Muscle of back (tissue), 11 donors: Measurements from ENCODE around the gene TNFRSF13B. TPM values are rescaled to one million over a fixed set of nuclear protein-coding genes. Genes with fewer than 3 reads are reported as not detected.
"Not testable (repeated sequence)": the region's sequence is repeated elsewhere in the genome, so short reads cannot be mapped to it uniquely, and the experiment has no call there.

Experiments
- DNase-seq, 3 donors: peaks; one replicate each; pipeline versions ENCODE4 v3.0.0 to v3.0.0-alpha.2; 2013
- polyA plus RNA-seq, 10 donors: library from polyadenylated mRNA; unstranded; fragments of 120-200 nt; gene quantifications; one replicate each; pipeline ENCODE4 v1.2.1, GENCODE V29; 2013; ENCODE audit not compliant: insufficient read length in 10 of 10

The TNFRSF13B gene
- polyA plus RNA-seq, 10 donors, result 0.09 to 2.2 (median 0.24) TPM; not detected in 2

- peak in 2 of 3 donors; percentile 30 to 34 for DNase-seq
These were observed 45.1 kb downstream of the TNFRSF13B start for GRCh38 chr17:16926571-16927451.

GRCh38 chr17:16926061-16926511 lies 45.8 kb downstream of the TNFRSF13B start:
- no peak for DNase-seq

- no peak for DNase-seq
These were observed 46.4 kb downstream of the TNFRSF13B start for GRCh38 chr17:16925461-16926060.

GRCh38 chr17:16924696-16925440 lies 47.0 kb downstream of the TNFRSF13B start:
- DNase-seq, result no peak

- no peak for DNase-seq
These were observed 47.8 kb downstream of the TNFRSF13B start for GRCh38 chr17:16923904-16924695.

- no peak for DNase-seq
These were observed 48.6 kb downstream of the TNFRSF13B start for GRCh38 chr17:16923097-16923903.

- DNase-seq, result no peak
These were observed 49.4 kb downstream of the TNFRSF13B start for GRCh38 chr17:16922386-16923096.

- not testable (repeated sequence) for DNase-seq
These were observed 50.5 kb downstream of the TNFRSF13B start for GRCh38 chr17:16921451-16921850.

- DNase-seq, result no peak
These were observed 51.3 kb downstream of the TNFRSF13B start for GRCh38 chr17:16920628-16921020.

GRCh38 chr17:16919663-16920627 lies 52.0 kb downstream of the TNFRSF13B start:
- no peak for DNase-seq

GRCh38 chr17:16918443-16918842 lies 53.5 kb downstream of the TNFRSF13B start:
- no peak for DNase-seq

- no peak for DNase-seq
These were observed 54.1 kb downstream of the TNFRSF13B start for GRCh38 chr17:16917671-16918394.

GRCh38 chr17:16916557-16916920 lies 55.4 kb downstream of the TNFRSF13B start:
- no peak for DNase-seq

GRCh38 chr17:16915752-16916556 lies 56.0 kb downstream of the TNFRSF13B start:
- DNase-seq, result peak in 2 of 3 donors; percentile 9 to 19

GRCh38 chr17:16913463-16913862 lies 58.5 kb downstream of the TNFRSF13B start:
- DNase-seq, result no peak

GRCh38 chr17:16912021-16912962 lies 59.6 kb downstream of the TNFRSF13B start:
- DNase-seq, result no peak
